Bronchus fibroblast of lung (primary cell): ENCODE measurements around the gene HSF5. TPM values are rescaled to one million over a fixed set of nuclear protein-coding genes. Genes with fewer than 3 reads are reported as not detected.

Source experiments
- total RNA-seq: library from RNA; depleted of rRNA; stranded (reverse); fragments of >200 nt; gene quantifications from 2 replicates; pipeline ENCODE4 v1.2.3, GENCODE V29; 2015

The HSF5 gene, protein sequence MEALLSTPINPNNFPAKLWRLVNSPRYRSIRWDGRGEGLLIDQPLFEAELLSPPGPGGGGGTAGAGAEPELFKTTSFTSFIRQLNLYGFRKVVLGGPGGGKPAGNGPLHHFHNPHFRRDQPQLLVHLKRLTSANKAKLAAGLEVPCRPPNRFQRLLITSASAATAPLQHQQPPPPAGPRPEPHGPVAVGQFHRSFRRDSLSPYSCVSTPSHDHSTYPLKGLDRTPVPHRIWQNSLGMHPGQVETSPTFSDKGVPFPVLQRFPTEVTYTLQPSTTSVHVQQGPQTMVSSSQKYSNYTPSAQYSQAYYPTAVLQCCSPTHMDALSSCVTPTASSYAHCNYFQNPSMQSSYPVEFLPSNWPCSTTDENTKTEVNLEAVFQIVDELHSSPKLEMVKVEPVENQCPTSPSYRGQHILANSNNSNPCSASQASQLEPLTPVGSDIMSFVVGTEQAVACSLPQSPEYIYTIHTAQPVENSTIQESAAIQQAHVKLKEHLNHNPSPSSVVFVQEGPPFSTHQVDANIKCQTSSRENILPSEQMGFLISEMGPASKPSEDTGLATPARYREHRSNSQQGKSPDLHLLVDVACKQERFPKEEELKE
- under 0.01 and 0.34 TPM in 2 replicates for total RNA-seq

DNA sequence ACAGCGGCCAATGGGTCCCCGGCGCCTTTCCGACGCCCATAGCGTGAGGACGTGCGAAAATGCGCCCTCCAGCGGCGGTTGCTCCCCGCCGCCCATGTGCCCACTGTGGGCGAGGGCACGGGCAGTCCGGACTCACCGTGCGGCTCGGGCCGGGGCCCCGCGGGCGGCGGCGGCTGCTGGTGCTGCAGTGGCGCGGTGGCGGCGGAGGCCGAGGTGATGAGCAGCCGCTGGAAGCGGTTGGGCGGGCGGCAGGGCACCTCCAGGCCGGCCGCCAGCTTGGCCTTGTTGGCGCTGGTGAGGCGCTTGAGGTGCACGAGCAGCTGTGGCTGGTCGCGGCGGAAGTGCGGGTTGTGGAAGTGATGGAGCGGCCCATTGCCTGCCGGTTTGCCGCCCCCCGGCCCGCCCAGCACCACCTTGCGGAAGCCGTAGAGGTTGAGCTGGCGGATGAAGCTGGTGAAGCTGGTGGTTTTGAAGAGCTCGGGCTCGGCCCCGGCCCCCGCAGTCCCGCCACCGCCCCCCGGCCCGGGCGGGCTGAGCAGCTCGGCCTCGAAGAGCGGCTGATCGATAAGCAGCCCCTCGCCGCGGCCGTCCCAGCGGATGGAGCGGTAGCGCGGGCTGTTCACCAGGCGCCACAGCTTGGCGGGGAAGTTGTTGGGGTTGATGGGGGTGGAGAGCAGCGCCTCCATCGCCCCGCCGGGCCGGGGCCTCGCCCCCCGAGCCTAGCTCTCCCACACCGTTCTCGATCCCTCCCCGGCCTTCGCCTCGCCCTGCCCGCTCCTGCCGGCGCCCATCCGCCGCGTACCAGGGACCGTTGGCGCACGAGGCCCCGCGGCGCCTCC lies at the start of gene HSF5:
Gene HSF5 (minus strand): TSS at position 820 of the 839 bp plus-strand sequence. CDS start 134 bp downstream, at position 686.

GRCh38 chr17:58513965-58514769 lies 26.0 kb upstream of the HSF5 start, which contains the start of gene MTMR4:
Gene MTMR4 (minus strand): TSS chr17:58514638. CDS start chr17:58514407, 231 bp downstream.

DNA sequence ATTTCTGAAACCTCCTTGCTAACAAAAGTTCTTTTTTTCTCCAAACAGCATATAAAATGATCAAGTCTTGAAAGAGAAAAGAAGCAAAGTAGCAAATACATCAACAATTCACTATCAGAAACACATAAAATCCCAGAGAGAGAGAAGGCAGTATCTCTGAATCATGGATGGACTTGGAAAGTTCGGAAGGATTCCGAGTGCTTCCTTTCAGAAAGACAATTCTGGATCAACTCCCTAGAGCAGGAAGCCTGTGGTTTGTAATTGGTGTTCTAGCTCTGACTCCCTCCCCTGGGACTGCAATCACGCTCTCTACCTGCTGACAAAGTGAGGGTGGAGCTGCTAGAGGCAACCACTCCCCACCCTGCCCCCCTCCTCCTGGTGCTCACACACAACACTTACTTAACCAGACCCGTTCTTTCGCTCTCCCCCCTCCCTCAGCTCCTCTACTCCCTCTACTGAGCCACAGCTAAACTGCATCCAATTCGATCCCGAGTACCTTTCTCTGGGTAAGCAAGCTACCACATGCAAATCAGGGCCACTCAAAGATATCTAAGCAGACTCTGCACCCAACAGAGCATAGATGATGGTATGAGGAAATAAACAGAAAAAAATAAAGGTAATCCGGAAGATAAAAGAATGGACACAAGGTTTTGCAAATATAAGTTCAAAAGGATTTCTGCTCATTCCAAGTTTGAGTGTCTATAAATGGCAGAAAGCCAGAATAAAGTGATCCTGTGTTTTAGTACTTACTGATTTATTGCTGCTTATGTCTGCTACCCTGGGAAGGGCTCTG lies 70.7 kb downstream of the HSF5 start, which contains the start of gene RNF43:
Gene RNF43 (minus strand): TSS at position 235 of the 793 bp plus-strand sequence. CDS start 1,957 bp downstream, outside the sequence.

Other genes with a start within 250 kb of the HSF5 start
- not detected in 2 replicates for gene LPO, start 249.8 kb downstream of the HSF5 start, total RNA-seq
- under 0.01 TPM in 1 of 2 replicates, not detected in the other for gene MPO, start 207.5 kb downstream of the HSF5 start, total RNA-seq
- 0.34 and 2.7 TPM in 2 replicates for gene TSPOAP1, start 159.6 kb downstream of the HSF5 start, total RNA-seq
- 55.8 and 72.2 TPM in 2 replicates for gene SUPT4H1, start 136.2 kb downstream of the HSF5 start, total RNA-seq
- gene RNF43, start 70.9 kb downstream of the HSF5 start, total RNA-seq = under 0.01 TPM in 1 of 2 replicates, not detected in the other
- 38.7 and 49.3 TPM in 2 replicates for gene MTMR4, start 26.2 kb upstream of the HSF5 start, total RNA-seq
- not detected in 2 replicates for gene TEX14, start 203.6 kb upstream of the HSF5 start, total RNA-seq
- gene RAD51C, start 204.2 kb upstream of the HSF5 start, total RNA-seq = 29.0 and 30.3 TPM in 2 replicates